Natural killer cell (primary cell): ENCODE results near the gene PSAP. TPM values are rescaled to one million over a fixed set of nuclear protein-coding genes. Genes with fewer than 3 reads are reported as not detected.

Experiments
- ATAC-seq, 3 donors: fragments of 150-1000 bp in 2 of 3; fragments of 200-7000 bp in 1 of 3; cut with Tn5 transposase; 1 replicate in 1 of 3; 2 replicates in 2 of 3; pipeline ENCODE4 v1.10.0; 2021; ENCODE audit warnings: mild to moderate bottlenecking in 2 of 3, moderate library complexity in 2 of 3
- DNase-seq, 2 donors: peaks; one replicate each; pipeline versions ENCODE4 v3.0.0 to v3.0.0-alpha.2; 2013 to 2021; ENCODE audit warnings: mixed read lengths in 1 of 2
- H3K27ac ChIP-seq: one replicate; pipeline ENCODE4 v1.5.1; 2013; ENCODE audit warnings: mild to moderate bottlenecking, low read length
- H3K27me3 ChIP-seq: one replicate; pipeline ENCODE4 v1.6.1; 2013; ENCODE audit warnings: low read length; ENCODE audit not compliant: control insufficient read depth, insufficient read depth
- H3K36me3 ChIP-seq: one replicate; pipeline ENCODE4 v1.6.1; 2013; ENCODE audit warnings: low read length; ENCODE audit not compliant: control insufficient read depth, insufficient read depth
- H3K4me1 ChIP-seq: one replicate; pipeline ENCODE4 v1.6.1; 2013; ENCODE audit warnings: low read length; ENCODE audit not compliant: control insufficient read depth, insufficient read depth
- H3K4me3 ChIP-seq: one replicate; pipeline ENCODE4 v1.5.1; 2013; ENCODE audit warnings: low read length
- H3K9me3 ChIP-seq: one replicate; pipeline ENCODE4 v1.6.1; 2013; ENCODE audit warnings: low read length; ENCODE audit not compliant: control insufficient read depth, insufficient read depth
- H3K27ac Mint-ChIP-seq, 2 donors: one replicate each; pipeline ENCODE4 v1.8.0; 2022; ENCODE audit warnings: mild to moderate bottlenecking in 2 of 2, mixed read lengths in 2 of 2, moderate library complexity in 1 of 2
- H3K27me3 Mint-ChIP-seq, 2 donors: one replicate each; pipeline ENCODE4 v1.8.0; 2022; ENCODE audit warnings: low read depth in 2 of 2, mixed read lengths in 2 of 2
- H3K36me3 Mint-ChIP-seq: one replicate; pipeline ENCODE4 v1.8.0; 2022; ENCODE audit warnings: mixed read lengths
- H3K4me1 Mint-ChIP-seq, 2 donors: one replicate each; pipeline ENCODE4 v1.8.0; 2022; ENCODE audit warnings: mixed read lengths in 2 of 2
- H3K4me3 Mint-ChIP-seq: one replicate; pipeline ENCODE4 v1.8.0; 2022; ENCODE audit warnings: mild to moderate bottlenecking, moderate library complexity, mixed read lengths
- H3K9me3 Mint-ChIP-seq, 2 donors: one replicate each; pipeline ENCODE4 v1.8.0; 2022; ENCODE audit warnings: mixed read lengths in 2 of 2
- WGBS: methylation state at CpG from one replicate; pipeline ENCODE4 v1.1.7; 2013; ENCODE audit warnings: missing lambda C conversion rate; ENCODE audit not compliant: insufficient coverage; 5-methylcytosine and 5-hydroxymethylcytosine counted together
- intact Hi-C: fragments of 100-400 bp; cut with micrococcal nuclease; formaldehyde crosslinking; loops from one replicate; pipeline ENCODE4 v1.14.2; 2022
- total RNA-seq, 4 donors: library from RNA; stranded (reverse); fragments of 120-200 nt in 1 of 4; gene quantifications; one replicate each; pipeline versions ENCODE4 v1.2.3 to v1.2.4, GENCODE V29; 2013 to 2022
- TF ChIP-seq, protein P1 (sequence below): fragments of 200-600 bp; IDR thresholded peaks from one replicate; pipeline ENCODE4 v1.8.0; 2022; ENCODE audit warnings: antibody characterized with exemption

Gene PSAP
- total RNA-seq, 3 donors from 2014 or later (not counting 1 experiment from before 2014, with no cell fraction given), result 324 to 488 (median 428) TPM

DNA sequence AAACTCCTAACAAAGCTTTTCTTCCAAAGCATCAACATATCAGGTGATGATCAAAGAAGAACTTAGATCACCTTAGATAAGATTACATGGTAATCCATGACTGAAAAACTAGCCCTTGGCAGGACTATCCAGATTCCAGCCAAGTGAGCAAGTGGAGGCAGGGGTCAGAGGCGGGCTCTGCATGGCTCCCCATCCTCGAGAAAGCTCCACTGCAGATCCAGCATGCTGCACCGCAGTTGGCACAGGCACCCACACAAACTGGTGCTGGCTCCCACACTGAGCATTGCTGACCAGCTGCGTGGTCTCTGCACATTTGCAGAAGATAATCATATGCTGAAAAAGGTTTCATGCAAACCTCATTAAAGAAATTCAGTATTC, 10.1 kb downstream of the PSAP start:
- ATAC-seq, result no peak
- TF ChIP-seq, protein P1, sequence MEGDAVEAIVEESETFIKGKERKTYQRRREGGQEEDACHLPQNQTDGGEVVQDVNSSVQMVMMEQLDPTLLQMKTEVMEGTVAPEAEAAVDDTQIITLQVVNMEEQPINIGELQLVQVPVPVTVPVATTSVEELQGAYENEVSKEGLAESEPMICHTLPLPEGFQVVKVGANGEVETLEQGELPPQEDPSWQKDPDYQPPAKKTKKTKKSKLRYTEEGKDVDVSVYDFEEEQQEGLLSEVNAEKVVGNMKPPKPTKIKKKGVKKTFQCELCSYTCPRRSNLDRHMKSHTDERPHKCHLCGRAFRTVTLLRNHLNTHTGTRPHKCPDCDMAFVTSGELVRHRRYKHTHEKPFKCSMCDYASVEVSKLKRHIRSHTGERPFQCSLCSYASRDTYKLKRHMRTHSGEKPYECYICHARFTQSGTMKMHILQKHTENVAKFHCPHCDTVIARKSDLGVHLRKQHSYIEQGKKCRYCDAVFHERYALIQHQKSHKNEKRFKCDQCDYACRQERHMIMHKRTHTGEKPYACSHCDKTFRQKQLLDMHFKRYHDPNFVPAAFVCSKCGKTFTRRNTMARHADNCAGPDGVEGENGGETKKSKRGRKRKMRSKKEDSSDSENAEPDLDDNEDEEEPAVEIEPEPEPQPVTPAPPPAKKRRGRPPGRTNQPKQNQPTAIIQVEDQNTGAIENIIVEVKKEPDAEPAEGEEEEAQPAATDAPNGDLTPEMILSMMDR, result no peak
- peaks cover 78 to 86% of the 10 kb centered on the region in 2 donors for H3K4me1 Mint-ChIP-seq
- Histone ChIP-seq H3K27me3 (no peaks in the 10 kb centered on the region), H3K36me3 (no peaks in the 10 kb centered on the region), H3K9me3 (no peaks in the 10 kb centered on the region), H3K4me3 (no peak overlapping the region), H3K27ac (no peak overlapping the region), H3K4me1 (peaks cover 55% of the 10 kb centered on the region)
- no peaks in the 10 kb centered on the region for H3K36me3 Mint-ChIP-seq
- H3K4me3 Mint-ChIP-seq, result no peak overlapping the region
- H3K27ac Mint-ChIP-seq, result no peak overlapping the region
- H3K9me3 Mint-ChIP-seq, result no peaks in the 10 kb centered on the region
- intact Hi-C loops, result no loop called here
- WGBS, result 92% methylated on average over 4 of the region's 4 CpGs
- H3K27me3 Mint-ChIP-seq, result no peaks in the 10 kb centered on the region
- DNase-seq, result no peak

DNA sequence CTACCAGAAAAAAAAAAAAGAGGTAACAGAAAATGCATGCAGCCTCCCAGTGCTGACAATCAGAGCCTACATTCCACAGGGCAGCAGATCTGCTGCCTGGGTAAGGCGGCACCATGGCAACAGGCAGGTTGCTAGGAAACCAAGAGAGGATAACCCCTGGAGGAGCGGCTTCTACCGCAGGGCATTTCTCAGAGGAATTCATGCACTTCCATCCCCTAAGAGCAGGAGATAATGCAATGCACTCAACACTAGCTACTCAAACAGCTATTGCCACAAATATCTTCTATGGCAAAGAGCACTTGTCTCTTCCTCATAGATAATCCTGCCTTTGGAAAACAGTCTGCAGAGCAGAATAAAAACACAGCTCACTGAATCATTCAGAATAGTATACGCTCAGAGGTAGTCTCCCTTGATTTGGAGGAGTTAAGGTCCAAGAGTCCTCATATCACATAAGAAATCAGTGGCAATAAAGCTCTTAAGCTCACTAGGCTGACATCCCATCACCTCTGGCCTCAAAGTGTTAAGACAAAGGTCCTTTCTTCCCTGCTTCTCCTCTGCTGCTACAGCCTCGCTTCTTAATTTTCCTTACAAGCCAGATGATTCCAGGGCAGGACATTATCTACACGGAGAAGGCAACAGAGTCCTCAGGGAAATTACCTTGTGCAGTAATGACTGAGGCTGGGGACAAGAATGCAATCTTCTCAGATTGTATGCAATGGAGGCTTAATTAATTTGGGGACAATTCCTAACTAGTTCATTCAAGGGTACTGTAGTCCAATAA, 10.7 kb downstream of the PSAP start:
- no peaks in the 10 kb centered on the region for H3K27me3 Mint-ChIP-seq
- no peaks in the 10 kb centered on the region for H3K9me3 Mint-ChIP-seq
- ATAC-seq, result no peak
- Histone ChIP-seq H3K36me3 (no peaks in the 10 kb centered on the region), H3K4me3 (no peak overlapping the region), H3K9me3 (no peaks in the 10 kb centered on the region), H3K27me3 (no peaks in the 10 kb centered on the region), H3K27ac (no peak overlapping the region), H3K4me1 (peaks cover 50% of the 10 kb centered on the region)
- no peak for DNase-seq
- no peak overlapping the region for H3K27ac Mint-ChIP-seq
- peaks cover 77 to 82% of the 10 kb centered on the region in 2 donors for H3K4me1 Mint-ChIP-seq
- TF ChIP-seq, protein P1, result no peak
- no peak overlapping the region for H3K4me3 Mint-ChIP-seq
- intact Hi-C loops, result no loop called here
- WGBS, result 70% methylated on average over 6 of the region's 6 CpGs
- H3K36me3 Mint-ChIP-seq, result no peaks in the 10 kb centered on the region

DNA sequence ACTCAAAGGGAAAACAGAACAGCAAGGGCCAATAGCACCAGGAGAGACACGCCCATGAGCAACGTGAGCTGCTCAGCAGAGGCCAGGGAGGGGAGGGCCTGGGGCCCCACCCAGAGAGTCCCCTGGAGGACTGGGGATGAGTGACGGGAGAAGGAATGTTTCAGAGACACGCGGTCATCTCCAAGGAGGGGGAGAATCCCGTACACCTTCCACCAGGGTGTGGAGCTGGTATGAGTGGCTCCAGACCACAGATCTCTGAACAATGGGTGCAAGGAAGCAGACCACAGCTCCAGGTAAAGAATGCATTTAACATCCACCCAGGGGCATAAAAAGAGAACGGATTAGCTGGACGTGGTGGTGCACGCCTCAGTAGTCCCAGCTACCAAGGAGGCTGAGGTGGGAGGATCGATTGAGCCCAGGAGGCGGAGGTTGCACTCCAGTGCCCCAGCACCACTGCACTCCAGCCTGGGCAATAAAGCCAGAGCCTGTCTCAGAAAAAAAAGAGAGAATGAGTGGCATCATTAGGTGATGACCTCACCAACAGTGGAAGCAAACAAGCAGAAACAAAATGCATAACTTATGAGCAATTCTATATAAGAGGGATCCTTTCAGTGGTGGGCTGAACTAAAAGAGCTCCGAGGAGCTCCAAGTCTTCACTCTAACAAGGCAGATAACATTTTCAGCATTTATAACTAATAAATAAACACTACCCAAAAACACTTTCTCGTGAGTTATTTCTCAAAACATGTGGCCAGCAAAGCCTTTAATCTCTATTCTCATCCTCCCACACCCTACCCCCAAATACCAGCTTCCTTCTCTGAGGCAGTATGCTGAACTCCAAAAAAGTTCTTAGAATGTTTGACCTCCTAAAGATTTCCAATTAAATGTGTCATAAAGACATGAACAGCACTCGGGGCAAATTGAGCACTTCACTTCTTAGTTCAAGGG, 12.5 kb downstream of the PSAP start:
- 76% methylated on average over 14 of the region's 14 CpGs for WGBS
- H3K36me3 ChIP-seq, result peaks cover 3% of the 10 kb centered on the region
- ATAC-seq, result no peak
- H3K27me3 ChIP-seq, result no peaks in the 10 kb centered on the region
- H3K4me1 ChIP-seq, result peaks cover 51% of the 10 kb centered on the region
- Mint-ChIP-seq H3K4me1 (peaks cover 58 to 71% of the 10 kb centered on the region in 2 donors), H3K9me3 (no peaks in the 10 kb centered on the region), H3K27me3 (no peaks in the 10 kb centered on the region), H3K36me3 (no peaks in the 10 kb centered on the region), H3K27ac (peak overlapping the region in 1 of 2 donors; percentile 73), H3K4me3 (no peak overlapping the region)
- TF ChIP-seq, protein P1, result no peak
- intact Hi-C loops, result no loop called here
- H3K9me3 ChIP-seq, result no peaks in the 10 kb centered on the region
- DNase-seq, result no peak
- no peak overlapping the region for H3K27ac ChIP-seq
- H3K4me3 ChIP-seq, result no peak overlapping the region
